ENCODE data around the gene WAPL.
A peak's percentile ranks its signal among the peaks of the same experiment; 100 is the strongest.
"Not testable (repeated sequence)": the region's sequence is repeated elsewhere in the genome, so short reads cannot be mapped to it uniquely, and the experiment has no call there.

The WAPL gene

DNA sequence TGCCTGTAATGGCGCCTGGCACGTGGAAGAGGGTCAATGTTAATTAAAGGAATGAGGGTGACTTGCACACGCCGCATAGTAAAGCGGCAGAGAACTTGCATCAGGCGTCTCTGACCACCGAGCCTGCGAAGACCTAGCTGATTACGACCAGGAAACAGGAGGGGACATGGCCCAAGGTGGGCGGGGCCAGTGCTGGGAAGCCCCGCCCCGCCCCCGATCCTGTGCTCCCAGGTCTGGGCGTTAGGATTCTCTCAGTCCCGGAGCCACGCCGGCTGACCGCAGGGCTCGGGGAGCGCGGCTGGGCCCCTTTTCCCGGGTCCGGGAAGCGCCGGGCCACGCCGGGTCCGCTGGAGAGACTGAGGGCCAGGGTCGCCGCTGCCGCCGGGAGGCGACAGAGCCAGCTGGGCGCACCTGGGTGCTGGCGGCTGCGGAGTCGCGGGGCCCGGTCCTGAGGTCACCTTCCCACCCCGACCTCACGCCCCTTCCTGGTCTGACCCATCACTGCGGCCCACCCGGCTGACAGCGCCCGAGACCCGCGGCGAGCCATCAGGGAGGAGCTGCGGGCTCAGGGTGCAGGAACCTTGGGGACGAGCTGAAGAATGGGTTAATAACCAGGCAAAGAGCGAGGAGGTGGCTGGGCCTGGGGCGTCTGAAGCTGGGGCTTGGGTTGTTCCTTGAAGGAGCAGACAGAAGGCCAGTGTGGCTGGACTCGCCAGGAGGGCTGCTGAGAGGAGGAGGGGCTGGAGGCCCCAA lies 132.0 kb downstream of the WAPL start:
- DNase-seq (ENCODE audit: low read depth): peak; percentile 43
- peak overlapping the region; percentile 18 for H3K4me3 ChIP-seq (ENCODE audit: low read length)
- TF ChIP-seq, protein P1, sequence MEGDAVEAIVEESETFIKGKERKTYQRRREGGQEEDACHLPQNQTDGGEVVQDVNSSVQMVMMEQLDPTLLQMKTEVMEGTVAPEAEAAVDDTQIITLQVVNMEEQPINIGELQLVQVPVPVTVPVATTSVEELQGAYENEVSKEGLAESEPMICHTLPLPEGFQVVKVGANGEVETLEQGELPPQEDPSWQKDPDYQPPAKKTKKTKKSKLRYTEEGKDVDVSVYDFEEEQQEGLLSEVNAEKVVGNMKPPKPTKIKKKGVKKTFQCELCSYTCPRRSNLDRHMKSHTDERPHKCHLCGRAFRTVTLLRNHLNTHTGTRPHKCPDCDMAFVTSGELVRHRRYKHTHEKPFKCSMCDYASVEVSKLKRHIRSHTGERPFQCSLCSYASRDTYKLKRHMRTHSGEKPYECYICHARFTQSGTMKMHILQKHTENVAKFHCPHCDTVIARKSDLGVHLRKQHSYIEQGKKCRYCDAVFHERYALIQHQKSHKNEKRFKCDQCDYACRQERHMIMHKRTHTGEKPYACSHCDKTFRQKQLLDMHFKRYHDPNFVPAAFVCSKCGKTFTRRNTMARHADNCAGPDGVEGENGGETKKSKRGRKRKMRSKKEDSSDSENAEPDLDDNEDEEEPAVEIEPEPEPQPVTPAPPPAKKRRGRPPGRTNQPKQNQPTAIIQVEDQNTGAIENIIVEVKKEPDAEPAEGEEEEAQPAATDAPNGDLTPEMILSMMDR (IDR thresholded peaks at IDR 0.05; ENCODE audit: insufficient read depth, low read depth, low read length, missing control alignments): no peak

DNA sequence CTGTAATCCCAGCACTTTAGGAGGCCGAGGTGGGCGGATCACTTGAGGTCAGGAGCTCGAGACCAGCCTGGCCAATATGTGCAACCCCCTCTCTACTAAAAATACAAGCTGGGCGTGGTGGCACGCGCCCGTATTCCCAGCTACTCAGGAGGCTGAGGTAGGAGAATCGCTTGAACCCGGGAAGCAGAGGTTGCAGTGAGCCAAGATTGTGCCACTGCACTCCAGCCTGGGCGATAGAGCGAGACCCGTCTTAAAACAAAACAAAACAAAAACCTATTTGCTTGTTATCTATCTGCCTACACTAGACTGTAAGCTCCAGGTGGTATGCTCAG lies 132.5 kb downstream of the WAPL start:
- H3K4me3 ChIP-seq (ENCODE audit: low read length): peak overlapping the region; percentile 18
- DNase-seq (ENCODE audit: low read depth): not testable (repeated sequence)

DNA sequence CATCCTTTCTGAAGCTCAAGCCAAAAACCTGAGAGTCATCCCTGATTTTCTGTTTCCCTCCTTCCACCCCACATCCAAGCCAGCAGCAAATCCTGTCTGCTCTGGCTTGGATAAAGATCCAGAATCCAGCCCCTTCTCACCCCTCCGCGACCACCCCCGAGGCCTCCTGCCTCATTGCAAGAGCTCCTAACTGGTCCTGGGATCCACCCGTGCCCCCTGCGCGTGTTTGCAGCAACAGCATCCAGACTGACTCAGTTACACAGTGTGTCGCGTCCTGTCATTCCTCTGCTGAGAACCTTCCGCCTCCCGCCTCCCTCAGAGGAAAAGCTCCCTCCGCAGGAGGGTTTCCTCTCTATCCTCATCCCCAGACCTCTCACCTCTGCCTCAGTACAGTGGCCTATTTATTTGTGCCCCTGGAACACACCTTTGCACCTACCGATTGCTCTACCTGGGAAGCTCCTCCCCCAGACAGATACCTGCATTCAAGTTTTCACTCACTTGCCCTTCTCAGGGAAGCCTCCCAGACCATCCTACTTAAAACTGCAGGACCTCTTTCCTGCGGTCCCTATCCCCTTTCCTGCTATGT lies 133.4 kb downstream of the WAPL start:
- no peak for DNase-seq (ENCODE audit: low read depth)
- H3K4me3 ChIP-seq (ENCODE audit: low read length): no peak overlapping the region
- TF ChIP-seq, protein P1 (IDR thresholded peaks at IDR 0.05; ENCODE audit: insufficient read depth, low read depth, low read length, missing control alignments): no peak

DNA sequence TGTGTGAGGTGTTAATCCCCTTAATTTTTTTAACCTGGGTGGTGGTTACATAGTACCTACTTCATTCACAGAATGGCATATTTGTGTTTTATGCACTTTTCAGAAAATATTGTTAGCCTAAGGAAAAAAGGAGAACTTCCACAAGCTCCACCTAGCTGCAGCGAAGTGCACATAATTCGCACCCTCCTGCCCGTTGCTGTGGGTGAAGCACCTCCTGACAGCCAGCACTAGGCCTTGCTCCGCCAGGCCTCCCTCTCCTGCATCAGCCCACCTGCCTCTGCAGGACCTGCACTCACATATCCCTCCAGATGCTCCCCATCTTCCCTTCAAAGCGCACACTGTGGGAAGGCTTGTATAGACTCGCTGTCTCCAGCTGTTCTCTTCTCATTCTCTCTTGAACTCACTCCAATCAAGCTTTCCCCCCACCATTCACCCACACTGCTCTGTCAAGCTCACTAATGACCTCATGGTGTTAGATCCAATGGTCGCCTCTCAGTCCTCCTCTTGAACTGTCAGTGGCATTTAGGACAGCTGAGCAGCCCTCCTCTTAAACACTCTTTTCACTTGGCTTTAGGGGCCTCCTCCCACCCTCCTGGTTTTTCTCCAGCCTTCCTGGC lies 134.3 kb downstream of the WAPL start:
- TF ChIP-seq, protein P1 (IDR thresholded peaks at IDR 0.05; ENCODE audit: insufficient read depth, low read depth, low read length, missing control alignments): no peak
- H3K4me3 ChIP-seq (ENCODE audit: low read length): no peak overlapping the region
- DNase-seq (ENCODE audit: low read depth): no peak

DNA sequence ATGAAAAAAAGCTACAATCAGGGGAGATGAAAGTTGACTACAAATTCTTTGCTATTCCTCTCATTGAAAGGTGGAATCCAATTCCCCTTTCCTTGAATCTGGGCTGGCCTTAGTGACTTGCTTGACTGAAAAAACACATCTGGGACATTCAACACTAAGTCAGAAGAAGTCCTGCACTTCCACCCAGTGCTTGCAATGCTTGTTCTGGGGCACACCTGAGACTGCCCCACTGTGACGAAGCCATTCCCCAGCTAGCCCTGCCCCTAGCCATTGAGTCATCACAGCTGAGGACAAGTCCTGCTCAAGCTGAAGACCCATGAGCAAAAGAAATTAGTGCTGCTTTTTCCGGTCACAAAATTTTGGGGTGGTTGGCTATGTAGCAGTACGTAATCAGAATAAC lies 135.8 kb downstream of the WAPL start:
- H3K4me3 ChIP-seq (ENCODE audit: low read length): no peak overlapping the region
- peak; percentile 39 for DNase-seq (ENCODE audit: low read depth)

More for the DNA sequence above, 135.8 kb downstream of the WAPL start:
- TF ChIP-seq, protein P1 (IDR thresholded peaks at IDR 0.05; ENCODE audit: insufficient read depth, low read depth, low read length, missing control alignments): no peak

All from epithelial cell of esophagus (primary cell).